Measurements from ENCODE around the gene TMEM8B. TPM values are rescaled to one million over a fixed set of nuclear protein-coding genes. Genes with fewer than 3 reads are reported as not detected.

Gene TMEM8B
- total and polyA plus RNA-seq, 9 of the 15 experiments (the other 6 are each of a cell fraction or from before 2014, with no cell fraction given): 0.01 to 2.2 (median 1.1) TPM

DNA sequence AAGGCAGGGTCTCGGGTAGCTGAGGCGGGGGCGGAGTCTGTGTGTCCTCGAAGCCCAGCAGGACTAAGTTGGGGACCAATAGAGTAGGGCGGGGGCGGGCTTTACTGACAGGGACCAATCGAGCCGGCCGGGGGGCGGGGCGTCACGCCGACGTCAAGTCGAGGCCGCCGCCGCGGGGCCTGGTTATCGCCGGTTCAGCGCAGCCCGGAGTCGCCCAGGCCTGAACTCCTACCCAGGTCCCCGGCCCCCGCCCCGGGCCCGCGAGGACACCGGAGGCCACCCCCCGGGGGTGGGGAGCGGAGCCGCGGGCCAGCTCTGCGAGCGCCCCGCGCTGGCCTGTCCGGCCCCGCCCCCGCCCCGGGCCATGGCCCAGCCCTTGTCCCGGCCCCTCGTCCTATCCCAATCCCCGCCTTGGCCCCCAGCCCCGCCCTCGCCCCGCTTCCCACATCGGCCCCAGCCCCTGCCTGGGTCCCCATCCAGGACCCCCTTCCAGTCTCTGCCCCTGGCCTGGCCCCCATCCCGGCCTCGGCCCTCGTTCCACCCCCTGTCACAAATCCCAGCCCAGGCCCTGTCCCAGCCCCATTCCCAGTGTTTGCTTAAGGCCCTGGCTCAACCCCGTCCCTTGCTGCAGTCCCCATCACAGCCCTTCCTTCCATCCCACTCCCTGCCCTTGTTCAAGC lies at the start of gene TMEM8B (continued):
- TF ChIP-seq, protein P1, sequence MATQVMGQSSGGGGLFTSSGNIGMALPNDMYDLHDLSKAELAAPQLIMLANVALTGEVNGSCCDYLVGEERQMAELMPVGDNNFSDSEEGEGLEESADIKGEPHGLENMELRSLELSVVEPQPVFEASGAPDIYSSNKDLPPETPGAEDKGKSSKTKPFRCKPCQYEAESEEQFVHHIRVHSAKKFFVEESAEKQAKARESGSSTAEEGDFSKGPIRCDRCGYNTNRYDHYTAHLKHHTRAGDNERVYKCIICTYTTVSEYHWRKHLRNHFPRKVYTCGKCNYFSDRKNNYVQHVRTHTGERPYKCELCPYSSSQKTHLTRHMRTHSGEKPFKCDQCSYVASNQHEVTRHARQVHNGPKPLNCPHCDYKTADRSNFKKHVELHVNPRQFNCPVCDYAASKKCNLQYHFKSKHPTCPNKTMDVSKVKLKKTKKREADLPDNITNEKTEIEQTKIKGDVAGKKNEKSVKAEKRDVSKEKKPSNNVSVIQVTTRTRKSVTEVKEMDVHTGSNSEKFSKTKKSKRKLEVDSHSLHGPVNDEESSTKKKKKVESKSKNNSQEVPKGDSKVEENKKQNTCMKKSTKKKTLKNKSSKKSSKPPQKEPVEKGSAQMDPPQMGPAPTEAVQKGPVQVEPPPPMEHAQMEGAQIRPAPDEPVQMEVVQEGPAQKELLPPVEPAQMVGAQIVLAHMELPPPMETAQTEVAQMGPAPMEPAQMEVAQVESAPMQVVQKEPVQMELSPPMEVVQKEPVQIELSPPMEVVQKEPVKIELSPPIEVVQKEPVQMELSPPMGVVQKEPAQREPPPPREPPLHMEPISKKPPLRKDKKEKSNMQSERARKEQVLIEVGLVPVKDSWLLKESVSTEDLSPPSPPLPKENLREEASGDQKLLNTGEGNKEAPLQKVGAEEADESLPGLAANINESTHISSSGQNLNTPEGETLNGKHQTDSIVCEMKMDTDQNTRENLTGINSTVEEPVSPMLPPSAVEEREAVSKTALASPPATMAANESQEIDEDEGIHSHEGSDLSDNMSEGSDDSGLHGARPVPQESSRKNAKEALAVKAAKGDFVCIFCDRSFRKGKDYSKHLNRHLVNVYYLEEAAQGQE (IDR thresholded peaks at IDR 0.05; ENCODE audit: borderline replicate concordance): peak; percentile 56
- TF ChIP-seq, protein P1 (CRISPR knock-in tag; IDR thresholded peaks at IDR 0.05; ENCODE audit: low read depth): no peak
- no peak for TF ChIP-seq RBM39 (optimal IDR thresholded peaks at IDR 0.05; ENCODE audit: low read depth, low read length)
- TF ChIP-seq EGR1 (conservative IDR thresholded peaks at IDR 0.05): peak; percentile 57
- no peak for TF ChIP-seq IRF2 (CRISPR knock-in tag; IDR thresholded peaks at IDR 0.05)
- TF ChIP-seq, protein P2, sequence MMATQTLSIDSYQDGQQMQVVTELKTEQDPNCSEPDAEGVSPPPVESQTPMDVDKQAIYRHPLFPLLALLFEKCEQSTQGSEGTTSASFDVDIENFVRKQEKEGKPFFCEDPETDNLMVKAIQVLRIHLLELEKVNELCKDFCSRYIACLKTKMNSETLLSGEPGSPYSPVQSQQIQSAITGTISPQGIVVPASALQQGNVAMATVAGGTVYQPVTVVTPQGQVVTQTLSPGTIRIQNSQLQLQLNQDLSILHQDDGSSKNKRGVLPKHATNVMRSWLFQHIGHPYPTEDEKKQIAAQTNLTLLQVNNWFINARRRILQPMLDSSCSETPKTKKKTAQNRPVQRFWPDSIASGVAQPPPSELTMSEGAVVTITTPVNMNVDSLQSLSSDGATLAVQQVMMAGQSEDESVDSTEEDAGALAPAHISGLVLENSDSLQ (IDR thresholded peaks at IDR 0.05): peak; percentile 71
- TF ChIP-seq, protein P3, sequence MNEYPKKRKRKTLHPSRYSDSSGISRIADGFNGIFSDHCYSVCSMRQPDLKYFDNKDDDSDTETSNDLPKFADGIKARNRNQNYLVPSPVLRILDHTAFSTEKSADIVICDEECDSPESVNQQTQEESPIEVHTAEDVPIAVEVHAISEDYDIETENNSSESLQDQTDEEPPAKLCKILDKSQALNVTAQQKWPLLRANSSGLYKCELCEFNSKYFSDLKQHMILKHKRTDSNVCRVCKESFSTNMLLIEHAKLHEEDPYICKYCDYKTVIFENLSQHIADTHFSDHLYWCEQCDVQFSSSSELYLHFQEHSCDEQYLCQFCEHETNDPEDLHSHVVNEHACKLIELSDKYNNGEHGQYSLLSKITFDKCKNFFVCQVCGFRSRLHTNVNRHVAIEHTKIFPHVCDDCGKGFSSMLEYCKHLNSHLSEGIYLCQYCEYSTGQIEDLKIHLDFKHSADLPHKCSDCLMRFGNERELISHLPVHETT (CRISPR knock-in tag; conservative IDR thresholded peaks at IDR 0.05 in 1 of 2, IDR thresholded peaks at IDR 0.05 in 1 of 2): 0 out of 4 replicates have a peak, but pooled peaks of 1 of the 2 experiments have one; percentile 30
- TF ChIP-seq POLR2A (conservative IDR thresholded peaks at IDR 0.05): 0 out of 2 replicates have a peak, but pooled peaks have one; percentile 27
- peak; percentile 23 to 43; a peak in 3 of 4 replicates for TF ChIP-seq NRF1 (conservative IDR thresholded peaks at IDR 0.05 in 1 of 2, IDR thresholded peaks at IDR 0.05 in 1 of 2)
- peak; percentile 50; the same call in 1 of the 2 replicates for TF ChIP-seq PHF8 (IDR thresholded peaks at IDR 0.05; ENCODE audit: borderline replicate concordance, low read length)
- TF ChIP-seq POLR2G (IDR thresholded peaks at IDR 0.05; ENCODE audit: low read depth, low read length): peak; percentile 70
- TF ChIP-seq, protein P4, sequence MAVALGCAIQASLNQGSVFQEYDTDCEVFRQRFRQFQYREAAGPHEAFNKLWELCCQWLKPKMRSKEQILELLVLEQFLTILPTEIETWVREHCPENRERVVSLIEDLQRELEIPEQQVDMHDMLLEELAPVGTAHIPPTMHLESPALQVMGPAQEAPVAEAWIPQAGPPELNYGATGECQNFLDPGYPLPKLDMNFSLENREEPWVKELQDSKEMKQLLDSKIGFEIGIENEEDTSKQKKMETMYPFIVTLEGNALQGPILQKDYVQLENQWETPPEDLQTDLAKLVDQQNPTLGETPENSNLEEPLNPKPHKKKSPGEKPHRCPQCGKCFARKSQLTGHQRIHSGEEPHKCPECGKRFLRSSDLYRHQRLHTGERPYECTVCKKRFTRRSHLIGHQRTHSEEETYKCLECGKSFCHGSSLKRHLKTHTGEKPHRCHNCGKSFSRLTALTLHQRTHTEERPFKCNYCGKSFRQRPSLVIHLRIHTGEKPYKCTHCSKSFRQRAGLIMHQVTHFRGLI (CRISPR knock-in tag; IDR thresholded peaks at IDR 0.05): no peak
- TF ChIP-seq, protein P5, sequence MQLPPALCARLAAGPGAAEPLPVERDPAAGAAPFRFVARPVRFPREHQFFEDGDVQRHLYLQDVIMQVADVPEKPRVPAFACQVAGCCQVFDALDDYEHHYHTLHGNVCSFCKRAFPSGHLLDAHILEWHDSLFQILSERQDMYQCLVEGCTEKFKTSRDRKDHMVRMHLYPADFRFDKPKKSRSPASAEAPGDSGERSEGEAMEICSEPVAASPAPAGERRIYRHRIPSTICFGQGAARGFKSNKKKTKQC (CRISPR knock-in tag; IDR thresholded peaks at IDR 0.05): no peak
- no peak for TF ChIP-seq ZNF778 (CRISPR knock-in tag; IDR thresholded peaks at IDR 0.05)
